ENCODE measurements around the gene NMNAT3.

Gene NMNAT3

GRCh38 chr3:139577346-139577745 is 100.4 kb downstream of the NMNAT3 start:
- in situ Hi-C loops (cut with HindIII; ENCODE audit: low sequenced_read_pairs), result loop anchor here (25.0 kb wide), 1 partner anchor 1285 kb away; no protein-coding TSS in a partner anchor
- no peak overlapping the region for H3K4me3 ChIP-seq (ENCODE audit: low read depth, low read length)
- DNase-seq (ENCODE audit: low read depth), result no peak
- no peak for TF ChIP-seq CTCF (IDR thresholded peaks at IDR 0.05; ENCODE audit: low read depth, low read length, missing control alignments)

- TF ChIP-seq CTCF (IDR thresholded peaks at IDR 0.05; ENCODE audit: low read depth, low read length, missing control alignments), result no peak
- DNase-seq (ENCODE audit: low read depth), result no peak
- in situ Hi-C loops (cut with HindIII; ENCODE audit: low sequenced_read_pairs), result no loop called here
- no peak overlapping the region for H3K4me3 ChIP-seq (ENCODE audit: low read depth, low read length)
These were observed 103.5 kb downstream of the NMNAT3 start for GRCh38 chr3:139574026-139574947.

- no peak overlapping the region for H3K4me3 ChIP-seq (ENCODE audit: low read depth, low read length)
- DNase-seq (ENCODE audit: low read depth), result no peak
- in situ Hi-C loops (cut with HindIII; ENCODE audit: low sequenced_read_pairs), result no loop called here
- TF ChIP-seq CTCF (IDR thresholded peaks at IDR 0.05; ENCODE audit: low read depth, low read length, missing control alignments), result no peak
These were observed 104.7 kb downstream of the NMNAT3 start for GRCh38 chr3:139572847-139573672.

GRCh38 chr3:139571711-139572110 is 106.1 kb downstream of the NMNAT3 start:
- no peak for DNase-seq (ENCODE audit: low read depth)
- no peak for TF ChIP-seq CTCF (IDR thresholded peaks at IDR 0.05; ENCODE audit: low read depth, low read length, missing control alignments)
- H3K4me3 ChIP-seq (ENCODE audit: low read depth, low read length), result no peak overlapping the region
- in situ Hi-C loops (cut with HindIII; ENCODE audit: low sequenced_read_pairs), result no loop called here

- in situ Hi-C loops (cut with HindIII; ENCODE audit: low sequenced_read_pairs), result no loop called here
- H3K4me3 ChIP-seq (ENCODE audit: low read depth, low read length), result no peak overlapping the region
- no peak for DNase-seq (ENCODE audit: low read depth)
- TF ChIP-seq CTCF (IDR thresholded peaks at IDR 0.05; ENCODE audit: low read depth, low read length, missing control alignments), result peak; percentile 60
These were observed 113.4 kb downstream of the NMNAT3 start for GRCh38 chr3:139564294-139564861.

- in situ Hi-C loops (cut with HindIII; ENCODE audit: low sequenced_read_pairs), result no loop called here
- TF ChIP-seq CTCF (IDR thresholded peaks at IDR 0.05; ENCODE audit: low read depth, low read length, missing control alignments), result peak; percentile 88
- peak; percentile 39 for DNase-seq (ENCODE audit: low read depth)
- H3K4me3 ChIP-seq (ENCODE audit: low read depth, low read length), result no peak overlapping the region
These were observed 115.7 kb downstream of the NMNAT3 start for GRCh38 chr3:139561959-139562676.
